Activated CD4-positive, CD25-positive, alpha-beta regulatory T cell treated with anti-CD3 and anti-CD28 coated beads, Interleukin-2, amount 50 U/mL, for 16 hours (primary cell): ENCODE measurements around the gene MEFV.
"Not testable (repeated sequence)": the region's sequence is repeated elsewhere in the genome, so short reads cannot be mapped to it uniquely, and the experiment has no call there.

Experiments
- DNase-seq: peaks from one replicate; pipeline ENCODE4 v3.0.0-alpha.2; 2020; ENCODE audit warnings: low read depth, low spot score

Gene MEFV

DNA sequence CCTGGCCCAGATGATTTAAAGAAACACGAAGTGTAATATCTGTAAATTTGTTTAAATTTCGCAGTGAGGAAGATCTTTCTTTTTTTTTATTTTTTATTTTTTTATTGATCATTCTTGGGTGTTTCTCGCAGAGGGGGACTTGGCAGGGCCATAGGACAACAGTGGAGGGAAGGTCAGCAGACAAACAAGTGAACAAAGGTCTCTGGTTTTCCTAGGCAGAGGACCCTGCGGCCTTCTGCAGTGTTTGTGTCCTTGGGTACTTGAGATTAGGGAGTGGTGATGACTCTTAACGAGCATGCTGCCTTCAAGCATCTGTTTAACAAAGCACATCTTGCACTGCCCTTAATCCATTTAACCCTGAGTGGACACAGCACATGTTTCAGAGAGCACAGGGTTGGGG is 14.3 kb upstream of the MEFV start:
- not testable (repeated sequence) for DNase-seq

DNA sequence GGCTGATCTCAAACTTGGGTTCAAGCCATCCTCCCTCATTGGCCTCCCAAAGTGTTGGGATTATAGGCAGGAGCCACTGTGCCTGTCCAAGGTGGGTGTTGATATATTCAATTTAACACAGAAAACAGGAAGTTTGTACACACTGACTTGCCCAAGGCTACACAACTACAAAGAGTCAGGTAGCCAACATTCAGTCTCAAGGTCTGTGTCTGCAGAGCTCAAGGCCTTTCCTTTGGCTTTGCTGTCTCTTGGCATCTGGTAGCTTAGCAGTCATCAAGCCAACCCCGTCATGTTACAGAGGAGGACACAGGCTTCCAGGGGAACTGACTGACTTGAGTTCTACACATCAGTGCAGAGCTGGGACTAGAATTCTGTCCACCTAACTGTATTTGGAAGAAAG is 11.9 kb upstream of the MEFV start:
- no peak for DNase-seq

DNA sequence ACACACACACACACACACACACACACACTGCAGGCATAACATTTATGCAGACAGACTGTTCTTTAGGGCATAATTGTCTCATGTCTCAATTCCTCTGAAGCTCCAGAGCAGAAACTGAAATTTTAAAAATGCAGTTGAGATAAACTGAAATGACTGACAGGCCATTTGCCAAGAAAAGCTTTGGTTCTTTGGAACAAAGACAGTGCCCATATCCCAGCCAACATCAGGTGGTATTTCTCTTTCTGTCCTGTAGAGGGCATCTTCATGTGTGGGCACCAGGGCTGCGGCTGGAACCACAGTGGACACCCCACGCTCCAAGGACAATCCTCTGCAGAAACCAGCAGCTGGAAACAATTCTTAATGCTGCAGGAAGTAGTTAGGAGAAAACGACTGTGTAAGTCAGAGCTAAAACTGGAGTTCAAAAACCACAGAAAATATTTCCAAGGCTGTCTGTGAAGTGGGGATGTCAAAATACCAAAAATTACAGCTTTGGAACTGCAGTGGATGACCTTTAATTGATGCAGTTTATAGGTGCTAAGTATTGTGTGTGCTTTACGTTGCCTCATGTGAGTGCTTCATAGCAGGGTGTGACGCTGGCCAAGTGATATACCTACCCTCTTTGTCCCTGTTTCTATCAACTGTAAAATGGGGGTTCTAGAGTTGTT is 10.6 kb upstream of the MEFV start:
- no peak for DNase-seq

DNA sequence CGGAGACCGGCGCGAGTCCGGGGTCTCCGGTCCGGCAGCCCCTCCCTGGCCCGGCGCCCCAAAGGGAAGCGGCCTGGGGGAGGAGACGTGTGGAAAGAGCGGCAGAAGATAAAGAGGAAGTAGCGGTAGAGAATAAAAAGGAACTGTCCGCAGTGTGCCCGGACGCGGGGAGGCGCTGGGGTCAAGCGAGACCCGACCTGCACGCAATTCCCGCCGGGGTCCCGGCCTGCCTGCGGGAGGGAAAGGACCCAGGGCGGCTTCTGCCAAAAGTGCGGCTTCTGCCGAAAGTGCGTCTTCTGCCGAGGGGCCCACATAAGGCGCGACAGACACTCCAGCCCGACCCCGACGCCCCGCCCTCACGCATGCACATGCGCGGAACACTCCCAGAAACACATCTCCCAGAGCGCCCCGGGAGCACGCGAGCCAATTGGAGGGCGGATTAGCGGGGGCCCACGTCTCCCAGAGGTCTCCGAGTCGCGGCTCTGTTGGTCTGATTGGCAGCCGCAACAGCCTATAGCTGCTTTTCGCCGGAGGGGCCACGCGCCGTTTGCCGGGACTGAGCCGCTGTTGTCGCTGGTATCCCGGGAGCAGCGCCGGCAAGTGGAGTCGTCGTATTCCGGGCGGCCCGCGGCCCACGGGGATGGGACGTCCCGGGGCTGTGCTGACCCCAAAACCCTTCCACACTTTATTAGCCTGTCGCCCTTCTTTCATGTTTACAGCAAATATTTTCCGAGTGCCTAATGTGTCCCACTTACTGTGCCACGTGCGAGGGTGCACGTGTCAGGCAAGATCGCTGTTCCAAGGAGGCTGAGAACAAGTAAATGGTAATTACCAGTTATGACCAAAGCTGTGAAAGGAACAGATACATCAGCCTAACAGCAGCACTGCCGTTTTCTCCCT is 8.0 kb upstream of the MEFV start:
- DNase-seq = peak; percentile 93

DNA sequence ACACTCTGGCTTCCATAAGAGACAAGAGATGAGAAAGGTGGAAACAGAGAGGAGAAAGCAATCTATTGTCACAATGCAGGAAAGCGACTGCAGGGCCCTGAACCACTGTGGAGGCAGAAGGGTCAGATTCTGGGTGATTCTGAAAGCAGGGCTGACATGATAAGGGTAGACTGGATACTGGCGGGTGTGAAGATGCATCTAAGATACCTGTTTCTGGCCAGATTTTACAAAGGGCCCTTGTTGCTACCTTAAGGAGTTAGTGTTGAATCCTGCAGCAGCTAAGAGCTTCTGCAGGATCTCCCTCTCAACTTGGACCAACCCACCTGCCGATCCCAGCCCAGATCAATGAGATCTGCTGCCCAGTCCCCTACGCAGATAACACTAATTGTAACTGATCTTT is 6.1 kb upstream of the MEFV start:
- no peak for DNase-seq

DNA sequence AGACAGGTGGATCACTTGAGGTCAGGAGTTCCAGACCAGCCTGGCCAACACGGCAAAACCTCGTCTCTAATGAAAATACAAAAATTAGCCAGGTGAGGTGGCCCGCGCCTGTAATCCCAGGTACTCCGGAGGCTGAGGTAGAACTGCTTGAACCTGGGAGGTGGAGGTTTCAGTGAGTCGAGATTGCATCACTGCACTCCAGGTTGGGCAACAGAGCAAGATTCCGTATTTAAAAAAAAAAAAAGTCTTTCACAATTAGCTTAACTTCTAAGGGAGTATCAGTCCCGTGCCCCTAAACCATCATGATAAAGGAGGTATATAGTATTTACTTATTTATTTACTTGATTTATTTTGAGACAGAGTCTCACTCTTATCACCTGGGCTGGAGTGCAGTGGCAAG is 3.4 kb upstream of the MEFV start:
- no peak for DNase-seq

DNA sequence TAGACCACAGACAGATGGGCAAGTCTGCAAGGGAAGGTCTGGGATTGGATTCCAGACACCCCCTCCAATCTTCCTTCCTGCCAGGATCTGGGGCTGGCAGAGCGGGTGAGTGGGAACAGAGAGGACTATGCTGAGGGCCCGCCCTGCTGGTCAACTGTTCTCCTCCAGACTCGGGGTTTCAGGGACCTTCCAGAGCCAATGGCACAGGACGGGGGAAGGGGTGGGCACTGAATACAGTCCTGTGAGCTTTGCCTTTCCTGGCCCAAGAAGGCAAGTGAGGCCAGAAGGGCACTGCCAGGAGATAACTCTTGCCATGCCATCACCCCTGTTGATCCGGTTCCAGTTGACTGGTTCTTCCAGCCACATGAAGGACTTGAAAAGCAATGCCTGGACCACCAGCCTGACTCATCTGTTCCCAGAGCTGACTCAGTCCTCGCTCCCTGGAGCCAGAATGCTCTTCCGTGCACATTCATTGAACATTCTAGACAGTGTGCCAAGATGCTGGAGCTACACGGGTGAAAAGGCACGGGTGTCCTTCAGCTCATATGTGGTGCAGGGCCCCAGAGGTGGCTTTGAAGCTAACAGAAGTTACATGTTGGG is 533 bp upstream of the MEFV start:
- DNase-seq = no peak

DNA sequence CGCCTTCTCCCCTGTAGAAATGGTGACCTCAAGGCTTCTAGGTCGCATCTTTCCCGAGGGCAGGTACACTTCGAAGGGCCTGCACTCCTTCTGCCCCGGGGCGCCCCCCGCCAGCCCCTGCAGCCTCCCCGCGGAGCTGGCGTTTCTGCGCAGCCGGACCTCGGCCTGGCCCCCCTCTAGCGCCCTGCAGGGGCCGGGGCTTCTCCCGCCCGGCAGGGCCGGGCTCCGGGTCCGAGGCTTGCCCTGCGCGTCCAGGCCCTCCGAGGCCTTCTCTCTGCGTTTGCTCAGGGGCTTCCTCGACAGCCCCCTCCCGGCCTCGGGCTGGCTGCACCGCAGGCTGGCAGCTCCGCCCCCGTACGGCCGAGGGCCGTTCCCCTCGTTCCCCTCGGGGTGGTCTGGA is 2.1 kb downstream of the MEFV start:
- DNase-seq = no peak

DNA sequence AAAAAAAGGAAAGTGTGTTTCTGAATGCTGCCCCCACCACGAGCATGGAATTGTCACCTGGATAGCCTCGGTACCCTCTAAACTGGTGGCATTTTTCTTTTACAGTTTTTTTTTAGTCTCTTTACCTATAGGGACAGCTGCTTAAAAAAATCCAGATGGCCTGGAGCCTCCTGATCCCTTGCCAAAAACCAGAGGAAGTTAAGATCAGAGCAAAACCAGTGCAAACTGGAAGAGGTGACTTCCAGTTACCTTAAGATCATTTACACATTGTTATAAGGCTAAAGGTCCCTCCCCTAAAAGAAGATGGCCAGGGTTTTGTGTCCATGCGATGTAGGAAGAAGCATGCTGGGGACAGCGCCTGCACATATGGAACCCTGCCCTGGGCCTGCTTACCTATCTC is 3.5 kb downstream of the MEFV start:
- DNase-seq = no peak

DNA sequence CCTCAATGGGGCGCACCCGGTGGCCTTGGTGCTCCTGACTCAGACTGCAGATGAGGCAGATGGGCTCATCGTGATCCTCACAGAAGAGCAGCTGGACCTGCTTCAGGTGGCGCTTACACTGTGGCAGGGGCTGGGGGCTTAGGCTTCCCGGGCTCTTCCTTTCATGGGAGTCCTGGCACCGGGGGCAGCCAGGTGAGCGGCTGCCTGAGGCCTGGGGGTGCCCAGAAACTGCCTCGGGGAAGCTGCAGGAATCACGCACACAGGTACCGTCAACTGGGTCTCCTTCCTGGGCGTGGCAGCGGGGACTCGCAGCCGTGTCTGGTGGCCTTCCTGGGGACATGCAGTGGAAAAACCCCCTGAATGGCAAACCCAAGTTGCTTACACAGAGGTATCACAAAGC is 7.0 kb downstream of the MEFV start:
- DNase-seq = no peak

DNA sequence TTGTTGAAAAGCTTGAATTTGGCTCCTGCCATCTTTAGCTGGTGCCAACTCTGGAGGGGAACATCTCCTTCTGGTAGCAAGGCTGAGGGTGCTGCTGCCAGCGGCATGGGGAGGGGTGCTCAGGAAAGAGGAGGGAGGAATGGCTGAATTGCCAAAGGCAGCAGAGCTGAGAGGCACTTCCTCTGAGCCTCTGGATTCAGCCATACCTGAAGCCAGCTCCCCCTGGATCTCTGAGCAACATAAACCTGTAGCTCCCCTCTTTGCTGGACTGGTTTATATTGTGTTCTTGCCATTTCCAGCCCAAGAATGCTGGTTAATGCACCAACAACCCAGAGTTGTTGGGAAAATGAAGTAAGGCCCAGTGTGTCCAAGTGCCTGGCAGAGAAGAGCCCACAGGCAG is 7.4 kb downstream of the MEFV start:
- no peak for DNase-seq

DNA sequence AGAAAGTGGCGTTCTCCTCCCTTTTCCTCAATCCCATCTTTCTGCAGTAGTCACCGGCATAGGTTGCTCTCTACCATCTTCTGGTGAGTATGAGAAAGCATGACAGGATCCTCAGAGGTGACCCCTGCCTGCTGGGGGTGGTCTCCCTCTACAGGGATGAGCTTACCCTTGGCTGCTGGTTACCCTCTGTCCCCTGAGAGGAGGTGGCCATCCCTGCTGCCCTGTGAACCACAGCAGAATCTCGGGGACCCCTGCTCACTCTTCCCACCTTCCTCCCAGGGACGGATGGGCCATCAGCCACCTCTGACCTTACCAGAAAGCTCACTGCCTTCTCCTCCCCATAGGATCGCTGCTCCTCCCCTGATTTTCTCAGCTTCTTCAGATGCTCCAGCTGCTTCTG is 7.8 kb downstream of the MEFV start:
- no peak for DNase-seq

DNA sequence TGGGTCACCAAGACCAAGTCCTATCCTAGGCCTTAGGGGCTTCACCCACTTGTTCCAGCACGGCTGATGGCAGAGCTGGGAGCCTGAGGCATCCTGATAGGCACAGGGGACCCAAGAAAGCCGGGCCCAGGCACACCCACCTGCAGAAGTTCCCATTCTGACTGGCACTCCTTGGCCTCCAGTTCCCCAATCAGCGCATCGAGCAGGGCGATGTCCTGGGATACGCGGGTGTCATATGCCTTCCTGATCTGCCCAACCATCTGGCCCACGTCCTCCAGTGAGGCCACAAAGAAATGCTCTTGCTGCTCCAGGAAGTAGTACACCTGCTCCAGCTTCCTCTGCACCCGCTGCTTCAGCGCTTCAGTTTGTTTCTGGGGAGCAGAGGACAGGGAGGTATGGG is 9.6 kb downstream of the MEFV start:
- no peak for DNase-seq

DNA sequence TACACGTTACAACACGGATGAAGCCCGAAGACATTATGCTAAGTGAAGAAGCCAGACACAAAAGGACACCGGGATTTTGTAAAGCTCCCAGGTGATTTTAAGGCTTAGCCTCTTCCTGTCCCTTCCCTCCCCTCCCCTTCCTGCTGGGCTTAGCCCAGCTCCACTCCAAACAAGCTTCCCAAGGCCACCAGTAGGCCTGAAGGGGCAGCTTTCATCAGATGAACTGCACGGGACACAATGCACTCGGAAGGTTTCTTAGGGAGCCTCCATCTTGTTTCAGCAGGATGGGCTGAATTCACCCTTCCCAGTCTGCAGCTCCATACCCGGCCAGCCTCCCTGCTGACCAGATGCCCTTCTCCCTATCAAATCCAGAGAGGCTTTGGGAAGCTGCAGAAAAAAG is 10.4 kb downstream of the MEFV start:
- DNase-seq = no peak

DNA sequence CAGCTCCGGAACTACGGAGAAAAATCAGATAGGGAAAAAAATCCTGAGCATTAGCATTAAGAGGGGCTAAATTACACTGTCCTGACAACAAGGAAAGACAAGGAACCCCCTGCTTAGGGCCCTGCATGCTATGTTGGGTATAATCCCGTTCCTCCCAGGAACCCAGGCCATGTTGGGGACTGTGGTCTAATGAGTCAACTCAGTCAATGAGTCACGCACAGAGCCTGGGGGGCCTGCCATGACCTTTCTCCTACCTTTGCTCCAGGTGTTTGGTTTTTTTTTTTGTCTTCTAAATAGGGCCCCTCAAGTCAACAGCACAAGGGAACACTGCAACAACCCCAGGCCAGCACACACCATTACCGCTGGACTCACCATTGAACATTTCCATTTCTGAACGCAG is 12.6 kb downstream of the MEFV start:
- DNase-seq = no peak

DNA sequence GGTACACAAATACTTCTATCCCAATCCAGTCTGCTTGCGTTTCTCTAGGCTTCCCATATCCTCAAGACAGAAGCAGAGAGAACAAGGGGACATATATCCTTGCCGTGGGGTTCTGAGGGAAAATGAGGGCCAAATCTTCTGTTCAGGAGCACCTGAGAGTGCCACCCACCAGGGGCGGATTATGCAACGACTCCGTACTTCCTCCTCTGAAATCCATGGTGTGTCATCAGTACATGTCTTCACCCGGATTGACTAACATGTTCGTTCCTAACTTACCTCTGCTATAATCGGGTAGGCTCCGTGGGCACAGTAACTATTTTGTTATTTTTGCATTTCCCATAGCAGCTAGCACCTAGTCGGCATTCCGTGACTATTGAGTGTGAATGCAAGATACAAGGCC is 13.7 kb downstream of the MEFV start:
- DNase-seq = no peak

DNA sequence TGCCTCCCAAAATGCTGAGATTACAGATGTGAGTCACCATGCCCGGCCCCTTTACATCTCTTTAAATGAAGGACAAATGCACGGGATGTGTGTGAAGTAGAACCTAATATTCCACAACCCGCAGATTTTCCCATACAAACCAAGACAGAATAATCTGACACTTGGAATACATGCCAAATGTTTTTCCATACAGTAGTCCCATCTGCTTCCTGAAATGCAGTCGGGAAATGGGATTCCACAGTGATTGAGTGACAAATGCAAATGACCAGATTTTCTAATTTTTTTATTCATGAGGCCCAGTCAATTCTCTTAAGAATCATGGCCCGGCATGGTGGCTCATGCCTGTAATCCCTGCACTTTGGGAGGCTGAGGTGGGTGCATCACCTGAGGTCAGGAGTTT is 14.7 kb downstream of the MEFV start:
- DNase-seq = no peak

DNA sequence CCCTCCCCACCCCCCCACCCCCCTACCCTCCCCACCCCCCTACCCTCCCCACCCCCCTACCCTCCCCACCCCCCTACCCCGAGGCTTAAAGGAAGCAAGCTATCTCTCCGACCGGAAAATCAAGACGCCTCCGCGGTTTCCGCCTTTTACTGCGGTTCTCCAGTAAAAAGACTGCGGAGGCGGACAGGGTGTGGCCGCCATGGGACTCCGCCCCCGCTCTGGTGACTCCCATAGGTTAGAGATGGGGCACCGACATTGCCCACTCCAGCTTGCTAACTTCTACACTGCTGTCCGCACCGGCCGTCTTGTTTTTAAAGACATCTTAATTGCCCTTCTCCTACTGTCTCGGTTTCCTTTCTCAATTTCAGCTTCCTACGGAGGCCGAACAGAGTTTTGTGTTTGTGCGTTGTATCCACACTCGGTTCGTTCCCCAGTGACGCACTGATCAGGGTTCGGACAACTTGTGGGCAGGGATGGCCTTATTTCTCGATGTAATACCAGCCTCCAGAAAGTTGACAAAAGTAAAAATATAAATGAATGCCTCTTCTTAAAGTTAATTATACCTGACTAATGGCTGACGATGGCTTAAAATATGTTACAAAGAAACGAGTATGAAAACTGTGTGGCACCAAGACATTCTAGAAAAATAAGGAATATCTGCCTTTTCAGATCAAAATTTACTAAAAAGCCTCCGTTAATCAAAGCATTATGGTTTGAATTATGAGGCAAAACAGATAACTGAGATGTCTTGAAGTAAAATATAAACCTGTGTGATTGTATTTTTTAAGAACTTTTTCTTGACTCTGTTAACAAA is 20.4 kb downstream of the MEFV start:
- DNase-seq = no peak

DNA sequence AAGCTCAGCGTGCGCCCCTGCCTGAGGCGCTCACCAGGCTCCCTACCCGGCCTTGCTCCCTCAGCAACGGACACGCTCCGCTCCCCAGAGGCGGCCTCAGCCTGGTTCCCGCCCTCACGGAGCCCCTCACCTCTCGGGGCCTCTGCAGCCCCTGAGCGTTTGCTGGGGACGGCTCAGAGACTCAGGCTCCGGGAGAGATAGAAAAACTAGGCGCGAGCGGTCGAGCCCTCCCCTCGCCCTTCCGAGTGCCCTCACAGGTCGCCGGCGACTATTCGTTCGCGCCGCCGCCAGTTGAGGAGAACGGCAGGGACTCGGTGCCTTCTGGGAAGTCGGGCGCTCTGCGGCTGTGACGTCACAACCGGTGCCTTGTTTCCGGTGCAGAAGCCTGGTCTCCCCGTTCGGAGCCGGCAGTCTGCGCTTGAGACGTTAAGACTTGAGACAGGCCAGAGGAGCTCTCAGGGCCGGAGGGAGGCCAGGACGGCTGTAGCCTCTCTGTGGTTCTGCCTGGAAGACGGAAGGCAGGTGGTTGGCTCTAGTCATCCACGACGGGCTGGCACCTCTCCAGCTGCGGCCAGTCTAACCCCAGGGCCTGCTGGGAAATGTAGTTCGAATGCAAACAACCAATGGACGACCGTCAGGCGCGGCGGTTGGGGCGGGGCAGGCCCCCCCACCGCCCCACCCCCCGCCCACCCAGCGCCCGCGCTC is 21.4 kb downstream of the MEFV start, which contains the start of gene ZNF200:
TSS of gene ZNF200 (minus strand) at position 302 of the 705 bp plus-strand sequence. CDS start 1,403 bp downstream, outside the sequence.
- peak; percentile 83 for DNase-seq

DNA sequence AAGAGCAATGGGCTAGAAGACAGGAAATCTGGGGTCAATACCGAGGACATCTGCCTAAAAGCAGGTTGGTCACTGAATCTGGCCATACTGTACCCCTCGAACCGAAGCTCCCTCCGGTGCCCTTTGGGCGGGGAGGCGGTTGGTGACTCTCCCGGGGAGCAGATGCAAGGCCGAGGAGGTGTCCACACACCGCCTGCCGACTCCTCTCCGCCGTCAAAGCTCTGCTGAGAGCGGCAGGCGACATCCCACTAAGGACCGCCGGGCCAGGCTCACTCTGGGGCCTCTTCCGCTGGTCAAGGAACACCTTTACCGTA is 21.9 kb downstream of the MEFV start:
- DNase-seq = no peak

DNA sequence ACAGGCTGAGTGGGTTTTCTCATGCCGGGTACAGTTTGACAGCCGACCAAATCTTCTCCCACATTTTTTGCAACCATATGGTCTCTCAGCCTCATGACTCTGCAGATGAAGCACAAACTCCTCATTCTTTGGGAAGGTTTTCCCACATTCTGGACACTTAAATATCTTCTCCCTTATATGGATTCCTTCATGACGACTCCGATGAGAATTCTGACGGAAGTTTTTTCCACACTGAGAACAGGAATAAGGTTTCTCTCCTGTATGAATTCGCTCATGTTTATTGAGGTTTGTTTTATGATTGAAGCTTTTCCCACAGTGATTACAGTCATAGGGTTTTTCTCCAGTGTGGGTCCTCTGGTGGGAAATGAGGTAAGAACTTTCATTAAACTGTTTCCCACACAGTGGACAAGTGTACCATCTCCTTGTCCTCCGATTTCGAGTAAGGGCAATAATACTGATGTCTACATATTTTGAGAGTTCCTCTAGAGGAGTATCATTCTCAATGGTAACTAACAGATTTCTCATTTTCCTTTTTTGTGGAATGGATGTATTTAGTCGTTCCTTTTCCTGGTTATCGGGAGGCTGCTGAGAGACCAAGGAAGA is 32.4 kb downstream of the MEFV start:
- no peak for DNase-seq
